Measurements from ENCODE around the gene VWA3B. TPM values are rescaled to one million over a fixed set of nuclear protein-coding genes. Genes with fewer than 3 reads are reported as not detected.
"Not testable (repeated sequence)": the region's sequence is repeated elsewhere in the genome, so short reads cannot be mapped to it uniquely, and the experiment has no call there.

VWA3B gene
- total RNA-seq, 1 donor from 2014 or later = not detected

DNA sequence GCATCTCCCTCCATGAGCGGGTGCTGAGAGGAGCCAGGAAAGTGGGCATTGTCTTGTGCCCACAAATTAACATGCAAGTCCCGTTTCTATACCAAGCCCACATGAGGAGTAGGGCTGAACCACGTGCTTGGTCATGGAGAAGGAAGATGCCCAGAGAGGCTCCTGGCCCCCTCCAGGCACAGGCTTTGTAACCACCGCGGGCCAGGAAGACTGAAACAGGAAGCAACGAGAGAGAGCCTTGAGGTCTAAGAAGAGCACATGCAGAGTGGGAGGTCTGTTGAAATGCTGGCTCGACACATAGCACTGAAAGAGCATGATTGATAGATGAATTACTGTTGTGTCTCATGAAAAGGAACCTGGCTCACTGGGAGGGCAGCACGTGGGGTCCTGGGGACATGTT is 36.3 kb downstream of the VWA3B start:
- DNase-seq (ENCODE audit: low spot score in 2 of 2, unreplicated experiment in 2 of 2) = no peak
- TF ChIP-seq, protein P1, sequence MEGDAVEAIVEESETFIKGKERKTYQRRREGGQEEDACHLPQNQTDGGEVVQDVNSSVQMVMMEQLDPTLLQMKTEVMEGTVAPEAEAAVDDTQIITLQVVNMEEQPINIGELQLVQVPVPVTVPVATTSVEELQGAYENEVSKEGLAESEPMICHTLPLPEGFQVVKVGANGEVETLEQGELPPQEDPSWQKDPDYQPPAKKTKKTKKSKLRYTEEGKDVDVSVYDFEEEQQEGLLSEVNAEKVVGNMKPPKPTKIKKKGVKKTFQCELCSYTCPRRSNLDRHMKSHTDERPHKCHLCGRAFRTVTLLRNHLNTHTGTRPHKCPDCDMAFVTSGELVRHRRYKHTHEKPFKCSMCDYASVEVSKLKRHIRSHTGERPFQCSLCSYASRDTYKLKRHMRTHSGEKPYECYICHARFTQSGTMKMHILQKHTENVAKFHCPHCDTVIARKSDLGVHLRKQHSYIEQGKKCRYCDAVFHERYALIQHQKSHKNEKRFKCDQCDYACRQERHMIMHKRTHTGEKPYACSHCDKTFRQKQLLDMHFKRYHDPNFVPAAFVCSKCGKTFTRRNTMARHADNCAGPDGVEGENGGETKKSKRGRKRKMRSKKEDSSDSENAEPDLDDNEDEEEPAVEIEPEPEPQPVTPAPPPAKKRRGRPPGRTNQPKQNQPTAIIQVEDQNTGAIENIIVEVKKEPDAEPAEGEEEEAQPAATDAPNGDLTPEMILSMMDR (IDR thresholded peaks at IDR 0.05; ENCODE audit: unreplicated experiment) = no peak

DNA sequence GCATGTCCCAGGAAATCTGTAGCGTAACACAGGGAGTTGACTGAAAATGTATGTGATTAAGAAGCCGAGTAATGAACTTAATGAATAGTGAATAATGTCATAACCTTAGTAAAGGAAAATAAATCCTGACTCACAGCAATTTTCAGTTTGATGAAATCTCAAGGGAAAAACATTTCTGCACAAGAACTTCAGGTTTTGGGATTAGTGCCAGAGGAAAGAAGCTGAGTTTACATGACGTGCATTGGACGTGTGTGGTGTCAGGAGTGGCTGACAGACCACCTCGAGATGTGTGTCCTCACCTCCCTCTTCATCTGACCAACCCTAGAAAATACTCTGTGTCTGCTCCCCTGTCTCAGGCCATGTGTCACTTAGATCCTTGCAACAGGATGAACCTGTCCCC is 39.1 kb downstream of the VWA3B start:
- TF ChIP-seq, protein P1 (IDR thresholded peaks at IDR 0.05; ENCODE audit: unreplicated experiment) = no peak
- H3K27ac Mint-ChIP-seq = no peak overlapping the region
- no peaks in the 10 kb centered on the region for H3K9me3 Mint-ChIP-seq
- H3K4me1 Mint-ChIP-seq = peaks cover 3% of the 10 kb centered on the region
- no peak for DNase-seq (ENCODE audit: low spot score in 2 of 2, unreplicated experiment in 2 of 2)
- H3K4me3 Mint-ChIP-seq = no peak overlapping the region
- H3K27me3 Mint-ChIP-seq (ENCODE audit: low read depth) = peaks cover 75% of the 10 kb centered on the region
- no peaks in the 10 kb centered on the region for H3K36me3 Mint-ChIP-seq

More for the DNA sequence above, 36.3 kb downstream of the VWA3B start:
- Mint-ChIP-seq H3K27ac (no peak overlapping the region), H3K4me1 (peaks cover 5% of the 10 kb centered on the region), H3K9me3 (no peaks in the 10 kb centered on the region), H3K27me3 (ENCODE audit: low read depth) (peaks cover 53% of the 10 kb centered on the region), H3K4me3 (no peak overlapping the region), H3K36me3 (no peaks in the 10 kb centered on the region)

DNA sequence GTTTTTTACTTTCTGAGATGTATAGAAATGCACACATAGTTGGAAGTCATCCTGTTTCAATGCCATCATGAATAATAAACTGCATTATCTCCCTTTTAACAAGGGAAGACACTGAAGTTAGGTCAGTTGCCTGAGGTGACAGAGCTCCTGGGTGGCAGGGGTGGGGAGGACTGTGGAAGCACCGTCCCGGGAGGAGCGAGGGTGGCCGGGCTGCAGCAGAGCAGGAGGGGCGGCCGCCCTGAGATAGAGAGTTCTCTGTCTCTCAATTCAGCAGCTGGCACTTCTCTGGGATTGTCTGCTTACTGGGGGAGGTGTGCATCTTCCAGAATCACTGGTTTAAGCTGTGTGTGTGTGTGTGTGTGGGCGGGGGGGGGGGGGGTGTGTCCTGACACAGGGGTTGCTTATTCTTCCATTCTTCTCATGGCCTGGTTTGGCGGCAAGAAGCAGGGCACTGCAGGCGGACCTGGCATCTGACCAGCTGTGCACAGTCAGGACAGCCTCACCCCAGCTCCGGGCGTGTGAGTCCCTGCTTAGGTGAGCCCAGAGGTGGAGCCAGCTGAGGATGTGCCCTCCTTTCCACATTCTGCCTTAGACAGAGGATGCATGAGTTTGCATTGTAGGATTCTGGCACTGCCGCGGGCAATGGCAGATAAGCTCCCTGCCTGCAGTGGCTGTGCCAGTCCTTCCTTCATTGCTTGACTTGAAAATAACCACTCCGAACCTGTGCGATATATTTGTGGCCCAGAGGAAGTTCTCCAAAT is 40.4 kb downstream of the VWA3B start:
- H3K4me1 Mint-ChIP-seq = peaks cover 3% of the 10 kb centered on the region
- TF ChIP-seq, protein P1 (IDR thresholded peaks at IDR 0.05; ENCODE audit: unreplicated experiment) = no peak

DNA sequence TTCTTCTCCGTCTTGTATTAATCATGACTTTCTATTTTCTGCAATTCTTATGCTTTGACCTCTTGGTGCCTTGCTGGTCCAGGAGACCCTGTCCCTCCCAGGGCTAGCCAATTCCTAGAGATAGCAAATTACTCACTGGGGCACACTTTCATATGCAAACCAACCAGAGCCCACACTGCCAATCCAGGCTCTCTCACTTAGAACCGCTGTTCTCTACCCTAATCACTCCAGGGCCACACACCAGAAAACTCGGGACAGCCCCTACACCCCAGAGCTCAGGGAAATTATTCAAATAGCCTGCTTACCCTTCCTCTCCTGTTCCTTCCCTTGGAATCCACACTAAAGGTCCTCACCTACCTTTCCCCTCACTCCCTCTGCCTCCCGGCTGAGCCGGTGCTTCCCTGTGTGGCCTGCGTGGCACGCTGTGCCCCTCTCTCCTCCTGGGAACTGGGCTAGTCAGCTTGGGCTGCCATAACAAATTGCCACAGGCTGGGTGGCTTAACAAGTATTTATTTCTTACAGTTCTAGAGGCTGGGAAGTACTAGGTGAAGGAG is 41.7 kb downstream of the VWA3B start:
- no peak for DNase-seq (ENCODE audit: low spot score in 2 of 2, unreplicated experiment in 2 of 2)
- Mint-ChIP-seq H3K4me3 (no peak overlapping the region), H3K36me3 (no peaks in the 10 kb centered on the region), H3K27me3 (ENCODE audit: low read depth) (peaks cover 58% of the 10 kb centered on the region), H3K27ac (no peak overlapping the region), H3K4me1 (peaks cover 3% of the 10 kb centered on the region), H3K9me3 (no peaks in the 10 kb centered on the region)
- TF ChIP-seq, protein P1 (IDR thresholded peaks at IDR 0.05; ENCODE audit: unreplicated experiment) = no peak

More for the DNA sequence above, 40.4 kb downstream of the VWA3B start:
- no peaks in the 10 kb centered on the region for H3K36me3 Mint-ChIP-seq
- no peak for DNase-seq (ENCODE audit: low spot score in 2 of 2, unreplicated experiment in 2 of 2)
- H3K9me3 Mint-ChIP-seq = no peaks in the 10 kb centered on the region
- peaks cover 68% of the 10 kb centered on the region for H3K27me3 Mint-ChIP-seq (ENCODE audit: low read depth)
- no peak overlapping the region for H3K4me3 Mint-ChIP-seq
- H3K27ac Mint-ChIP-seq = no peak overlapping the region

DNA sequence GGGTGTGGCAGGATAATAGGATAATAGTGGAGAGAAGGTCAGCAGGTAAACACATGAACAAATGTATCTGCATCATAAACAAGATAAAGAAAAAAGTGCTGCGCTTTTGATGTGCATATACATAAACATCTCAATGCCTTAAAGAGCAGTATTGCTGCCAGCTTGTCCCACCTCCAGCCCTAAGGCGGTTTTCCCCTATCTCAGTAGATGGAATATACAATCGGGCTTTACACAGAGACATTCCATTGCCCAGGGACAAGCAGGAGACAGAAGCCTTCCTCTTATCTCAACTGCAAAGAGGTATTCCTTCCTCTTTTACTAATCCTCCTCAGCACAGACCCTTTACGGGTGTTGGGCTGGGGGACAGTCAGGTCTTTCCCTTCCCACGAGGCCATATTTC is 43.1 kb downstream of the VWA3B start:
- H3K27ac Mint-ChIP-seq; H3K9me3 Mint-ChIP-seq; H3K36me3 Mint-ChIP-seq; DNase-seq (ENCODE audit: low spot score in 2 of 2, unreplicated experiment in 2 of 2); H3K4me1 Mint-ChIP-seq; H3K4me3 Mint-ChIP-seq: not testable (repeated sequence)
- H3K27me3 Mint-ChIP-seq (ENCODE audit: low read depth) = peaks cover 47% of the 10 kb centered on the region

DNA sequence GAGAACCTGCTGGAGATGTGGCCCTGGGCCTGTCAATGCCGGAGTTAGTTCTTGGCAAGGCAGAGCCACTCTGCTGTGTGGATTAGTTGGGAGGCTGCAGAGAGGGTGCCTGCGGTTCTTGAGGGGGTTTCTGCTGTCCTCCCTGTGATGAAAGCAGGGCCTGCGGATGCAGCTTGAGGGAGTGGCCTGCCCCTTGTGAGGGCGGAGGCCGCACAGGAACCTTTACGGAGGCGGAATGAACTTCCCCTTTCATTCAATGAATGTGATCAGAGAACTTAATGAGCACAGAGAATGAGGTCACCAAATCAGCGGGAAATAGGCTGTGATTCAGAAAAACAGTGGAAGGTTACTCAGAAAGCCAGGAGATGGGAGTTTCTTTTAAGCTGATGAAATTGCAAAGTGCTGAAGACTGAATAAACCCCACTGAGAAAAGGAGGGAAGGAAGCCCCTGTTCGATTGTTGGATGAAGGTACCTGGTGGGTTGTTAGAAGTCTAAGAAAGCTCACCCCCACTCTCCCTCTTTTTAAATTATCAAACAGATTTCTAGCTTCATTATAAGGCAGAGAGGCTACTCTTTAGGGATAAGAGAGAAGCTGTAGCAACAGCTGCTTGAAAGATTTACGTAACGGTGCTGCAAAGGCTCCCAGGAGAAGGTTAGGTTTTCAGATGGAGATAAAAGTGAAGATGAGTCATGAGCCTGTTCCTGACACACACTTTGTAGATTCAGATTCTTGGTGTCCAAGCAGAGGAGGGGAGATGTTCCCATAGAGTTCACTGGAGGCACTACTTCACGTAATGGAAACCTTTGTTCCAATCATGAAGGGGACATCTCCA is 47.4 kb downstream of the VWA3B start:
- Mint-ChIP-seq H3K4me3 (no peak overlapping the region), H3K27ac (no peak overlapping the region), H3K27me3 (ENCODE audit: low read depth) (peaks cover 23% of the 10 kb centered on the region), H3K36me3 (no peaks in the 10 kb centered on the region), H3K4me1 (peaks cover 3% of the 10 kb centered on the region), H3K9me3 (peaks cover 7% of the 10 kb centered on the region)
- TF ChIP-seq, protein P1 (IDR thresholded peaks at IDR 0.05; ENCODE audit: unreplicated experiment) = no peak
- DNase-seq (ENCODE audit: low spot score in 2 of 2, unreplicated experiment in 2 of 2) = no peak
